Uterus (tissue), 4 donors: ENCODE data around the gene RAPGEF3. TPM values are rescaled to one million over a fixed set of nuclear protein-coding genes. Genes with fewer than 3 reads are reported as not detected.

Experiments
- DNase-seq, 2 donors: peaks; one replicate each; pipeline ENCODE4 v3.0.0-alpha.2; 2019 to 2020
- H3K27ac ChIP-seq, 2 donors: fragments of 200-600 bp; sonication (generic); 1 replicate in 1 of 2; 2 replicates in 1 of 2; pipeline ENCODE4 v1.5.1; 2016 to 2018
- H3K27me3 ChIP-seq, 2 donors: fragments of 200-600 bp; sonication (generic); one replicate each; pipeline ENCODE4 v1.5.1; 2018 to 2019; ENCODE audit warnings: control low read depth in 1 of 2
- H3K36me3 ChIP-seq, 2 donors: fragments of 200-600 bp; sonication (generic); one replicate each; pipeline ENCODE4 v1.5.1; 2019; ENCODE audit warnings: control low read depth in 1 of 2
- H3K4me1 ChIP-seq, 2 donors: fragments of 200-600 bp; sonication (generic); one replicate each; pipeline ENCODE4 v1.5.1; 2018 to 2019; ENCODE audit warnings: control low read depth in 1 of 2
- H3K4me3 ChIP-seq, 2 donors: fragments of 200-600 bp; sonication (generic); 1 replicate in 1 of 2; 2 replicates in 1 of 2; pipeline ENCODE4 v1.5.1; 2018 to 2019; ENCODE audit warnings: mild to moderate bottlenecking in 1 of 2
- H3K9me3 ChIP-seq, 2 donors: fragments of 200-600 bp; sonication (generic); one replicate each; pipeline ENCODE4 v1.5.1; 2019; ENCODE audit warnings: control low read depth in 1 of 2
- POLR2A ChIP-seq, 2 donors: fragments of 450-650 bp; IDR thresholded peaks; one replicate each; pipeline ENCODE4 v1.6.1; 2016; ENCODE audit warnings: antibody characterized with exemption in 2 of 2, mild to moderate bottlenecking in 1 of 2, moderate library complexity in 1 of 2
- intact Hi-C: fragments of 100-400 bp; cut with DNase I; formaldehyde crosslinking; loops from one replicate; pipeline ENCODE4 v1.15.1; 2023; ENCODE audit warnings: low total_unique reads
- total RNA-seq, 4 donors: library from RNA; depleted of rRNA in 3 of 4; stranded (reverse); fragments of >200 nt in 3 of 4; gene quantifications; one replicate each; pipeline versions ENCODE4 v1.1.0 to v1.2.4, GENCODE V29; 2014 to 2023
- TF ChIP-seq, protein P1 (sequence below), 4 experiments: fragments of 200-600 bp in 2 of 4; fragments of 450-650 bp in 2 of 4; sonication (generic) in 2 of 4; IDR thresholded peaks; one replicate each; pipeline ENCODE4 v1.5.1; 2016 to 2019; ENCODE audit warnings: antibody characterized with exemption in 4 of 4, mild to moderate bottlenecking in 2 of 4, moderate library complexity in 1 of 4
- donor health status: DM: yes; HTN: yes; CAD: no.

RAPGEF3 gene
- total RNA-seq, 4 donors from 2014 or later: 13.5 to 105 (median 48.7) TPM

DNA sequence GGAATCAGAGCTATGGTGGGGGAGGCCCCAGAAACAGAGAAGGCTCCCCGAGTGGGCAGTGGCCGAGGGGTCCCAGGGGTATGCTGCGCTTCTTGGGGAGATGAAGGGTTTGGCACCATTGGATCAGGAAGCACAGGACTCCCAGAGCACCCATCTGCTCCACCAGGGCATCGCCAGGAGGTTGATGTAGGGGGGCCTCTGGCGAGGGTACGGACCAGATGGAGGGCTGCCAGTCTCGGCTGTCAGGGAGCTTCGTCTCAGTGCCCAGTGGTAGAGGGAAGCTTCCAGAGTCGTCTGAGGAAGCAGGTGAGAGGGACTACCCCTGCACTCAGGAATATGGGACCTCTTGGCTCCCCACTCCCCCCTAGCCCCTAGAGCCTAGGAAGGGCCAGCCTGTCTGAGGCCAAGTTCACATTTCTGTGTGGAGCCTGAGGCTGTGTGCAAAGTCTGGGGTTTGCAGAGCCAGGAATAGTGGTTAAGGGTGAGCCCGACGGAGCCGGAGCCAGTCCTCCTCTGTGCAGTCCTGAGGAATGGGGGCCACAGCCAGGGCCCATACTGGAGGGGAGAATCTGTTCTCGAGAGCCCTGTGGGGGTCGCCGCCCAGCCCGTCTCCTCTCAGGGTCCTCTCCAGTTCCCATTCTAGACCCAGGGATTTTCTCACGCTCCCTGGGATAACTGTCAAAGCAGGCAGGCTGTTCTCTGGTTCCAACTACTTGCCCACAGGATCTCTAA lies 24.5 kb upstream of the RAPGEF3 start:
- no peaks in the 10 kb centered on the region for H3K9me3 ChIP-seq
- no peak overlapping the region for H3K27ac ChIP-seq
- intact Hi-C loops: loop anchor here (10.0 kb wide), 1 partner anchor 52 kb away; no protein-coding TSS in a partner anchor
- H3K4me3 ChIP-seq: no peak overlapping the region
- no peak for DNase-seq
- no peaks in the 10 kb centered on the region for H3K4me1 ChIP-seq
- TF ChIP-seq, protein P1, sequence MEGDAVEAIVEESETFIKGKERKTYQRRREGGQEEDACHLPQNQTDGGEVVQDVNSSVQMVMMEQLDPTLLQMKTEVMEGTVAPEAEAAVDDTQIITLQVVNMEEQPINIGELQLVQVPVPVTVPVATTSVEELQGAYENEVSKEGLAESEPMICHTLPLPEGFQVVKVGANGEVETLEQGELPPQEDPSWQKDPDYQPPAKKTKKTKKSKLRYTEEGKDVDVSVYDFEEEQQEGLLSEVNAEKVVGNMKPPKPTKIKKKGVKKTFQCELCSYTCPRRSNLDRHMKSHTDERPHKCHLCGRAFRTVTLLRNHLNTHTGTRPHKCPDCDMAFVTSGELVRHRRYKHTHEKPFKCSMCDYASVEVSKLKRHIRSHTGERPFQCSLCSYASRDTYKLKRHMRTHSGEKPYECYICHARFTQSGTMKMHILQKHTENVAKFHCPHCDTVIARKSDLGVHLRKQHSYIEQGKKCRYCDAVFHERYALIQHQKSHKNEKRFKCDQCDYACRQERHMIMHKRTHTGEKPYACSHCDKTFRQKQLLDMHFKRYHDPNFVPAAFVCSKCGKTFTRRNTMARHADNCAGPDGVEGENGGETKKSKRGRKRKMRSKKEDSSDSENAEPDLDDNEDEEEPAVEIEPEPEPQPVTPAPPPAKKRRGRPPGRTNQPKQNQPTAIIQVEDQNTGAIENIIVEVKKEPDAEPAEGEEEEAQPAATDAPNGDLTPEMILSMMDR (IDR thresholded peaks at IDR 0.05): no peak
- TF ChIP-seq POLR2A (IDR thresholded peaks at IDR 0.05): no peak
- H3K27me3 ChIP-seq: no peaks in the 10 kb centered on the region
- H3K36me3 ChIP-seq: no peaks in the 10 kb centered on the region

DNA sequence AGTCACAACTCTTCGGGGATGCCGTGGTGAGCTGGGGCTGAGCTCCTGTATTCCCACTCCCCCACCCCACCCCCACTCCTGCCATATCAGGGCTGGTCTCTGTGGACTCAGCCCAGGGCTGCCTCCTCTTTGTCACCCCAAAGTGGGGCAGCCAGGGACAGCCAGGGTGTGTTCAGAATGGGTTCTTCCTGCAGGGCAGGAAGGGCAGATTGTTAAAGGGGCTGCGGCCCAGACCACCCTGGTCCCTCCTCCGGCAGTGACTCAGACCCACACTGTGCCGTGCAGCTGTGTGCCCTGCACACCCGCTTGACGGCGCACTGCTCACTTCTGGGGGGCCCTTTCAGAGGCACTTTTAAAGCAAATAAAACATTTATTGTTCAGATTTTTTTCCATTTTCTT lies 23.7 kb upstream of the RAPGEF3 start:
- H3K36me3 ChIP-seq: no peaks in the 10 kb centered on the region
- DNase-seq: no peak
- intact Hi-C loops: loop anchor here (10.0 kb wide), 1 partner anchor 52 kb away; no protein-coding TSS in a partner anchor

DNA sequence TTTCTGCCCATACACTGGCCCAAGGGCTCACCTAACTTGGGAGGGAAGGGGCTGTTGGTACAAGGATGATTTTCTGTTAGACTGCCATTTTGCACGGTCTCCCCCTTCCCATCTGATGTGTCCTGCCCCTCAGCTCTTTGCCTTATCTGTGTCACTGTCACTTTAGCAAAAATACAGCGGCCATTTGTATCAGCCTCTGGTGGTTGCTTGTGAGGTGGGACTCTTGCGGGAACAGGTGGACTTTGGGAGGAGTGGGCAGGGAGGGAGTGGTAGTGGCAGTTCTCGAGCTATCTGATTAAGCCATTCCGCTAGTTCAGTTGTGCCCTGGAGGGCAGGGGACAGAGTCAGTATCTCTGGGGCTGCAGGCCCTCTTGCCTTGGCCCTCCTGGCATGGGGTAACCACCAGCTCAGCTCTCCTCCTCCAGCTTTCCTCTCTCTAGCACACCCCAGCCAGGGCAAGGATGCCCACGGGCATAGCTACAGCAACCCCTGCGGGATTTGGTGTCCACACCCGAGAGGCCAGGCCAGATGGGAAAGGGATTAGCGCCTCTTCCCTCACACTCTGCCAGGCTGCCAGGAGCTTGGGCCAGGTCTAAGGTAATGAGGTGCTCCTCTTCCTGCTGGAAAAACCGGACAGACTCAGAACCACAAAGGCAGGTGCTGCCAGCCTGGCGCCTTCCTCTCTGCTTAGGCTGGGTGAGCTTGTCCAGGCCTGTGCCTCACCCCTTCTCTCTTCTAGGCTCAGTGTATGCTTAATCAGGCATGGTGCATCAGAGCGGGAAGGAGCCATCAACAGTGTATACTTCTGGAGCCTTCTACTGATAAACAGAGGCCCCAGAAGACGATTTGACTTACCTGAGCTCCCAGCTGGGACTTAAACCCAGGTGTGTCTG lies 23.0 kb upstream of the RAPGEF3 start:
- no peaks in the 10 kb centered on the region for H3K36me3 ChIP-seq
- no peak for DNase-seq
- H3K27me3 ChIP-seq: no peaks in the 10 kb centered on the region
- no peak overlapping the region for H3K4me3 ChIP-seq
- no peaks in the 10 kb centered on the region for H3K9me3 ChIP-seq
- no peak overlapping the region for H3K27ac ChIP-seq
- no peaks in the 10 kb centered on the region for H3K4me1 ChIP-seq
- intact Hi-C loops: loop anchor here (10.0 kb wide), 1 partner anchor 53 kb away; no protein-coding TSS in a partner anchor
- no peak for TF ChIP-seq POLR2A (IDR thresholded peaks at IDR 0.05)
- TF ChIP-seq, protein P1 (IDR thresholded peaks at IDR 0.05): no peak

More for the DNA sequence above, 23.7 kb upstream of the RAPGEF3 start:
- Histone ChIP-seq H3K4me1 (no peaks in the 10 kb centered on the region), H3K27me3 (no peaks in the 10 kb centered on the region), H3K4me3 (no peak overlapping the region), H3K9me3 (no peaks in the 10 kb centered on the region), H3K27ac (no peak overlapping the region)
- TF ChIP-seq POLR2A (IDR thresholded peaks at IDR 0.05): no peak
- TF ChIP-seq, protein P1 (IDR thresholded peaks at IDR 0.05): no peak

DNA sequence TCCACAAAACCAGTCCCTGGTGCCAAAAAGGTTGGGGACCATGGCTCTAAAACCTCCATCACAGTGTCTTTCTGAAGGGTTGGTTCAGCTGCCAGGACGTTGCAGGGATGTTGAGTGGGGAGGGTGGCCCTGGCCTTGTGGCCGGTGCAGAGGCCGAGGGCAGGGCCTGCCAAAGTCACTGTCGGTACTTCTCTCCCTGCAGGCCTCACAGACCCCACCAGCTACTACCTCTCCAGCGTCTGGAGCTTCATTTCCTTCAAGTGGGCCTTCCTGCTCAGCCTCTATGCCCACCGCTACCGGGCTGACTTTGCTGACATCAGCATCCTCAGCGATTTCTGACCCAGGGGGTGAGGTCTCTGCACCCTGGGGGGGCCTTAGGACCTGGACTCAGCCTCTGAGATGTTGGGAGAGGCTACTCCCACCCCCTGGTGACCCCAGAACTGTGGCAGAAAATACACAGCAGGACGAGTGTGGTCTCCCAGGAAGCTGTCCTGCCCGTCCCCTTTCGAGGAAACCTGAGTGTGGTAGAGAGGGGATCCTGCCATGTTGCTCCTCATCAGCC lies 21.3 kb upstream of the RAPGEF3 start:
- no peaks in the 10 kb centered on the region for H3K4me1 ChIP-seq
- DNase-seq: no peak
- H3K4me3 ChIP-seq: no peak overlapping the region
- TF ChIP-seq, protein P1 (IDR thresholded peaks at IDR 0.05): no peak
- TF ChIP-seq POLR2A (IDR thresholded peaks at IDR 0.05): no peak
- H3K27ac ChIP-seq: peak overlapping the region in 1 of 2 donors; percentile 28
- intact Hi-C loops: loop anchor here (5.0 to 10.0 kb wide), 2 partner anchors 55 to 63 kb away; no protein-coding TSS in a partner anchor
- H3K36me3 ChIP-seq: no peaks in the 10 kb centered on the region
- no peaks in the 10 kb centered on the region for H3K27me3 ChIP-seq
- no peaks in the 10 kb centered on the region for H3K9me3 ChIP-seq
